A673 (cell line): Measurements from ENCODE around the gene SEMA6D. TPM values are rescaled to one million over a fixed set of nuclear protein-coding genes. Genes with fewer than 3 reads are reported as not detected.
A peak's percentile ranks its signal among the peaks of the same experiment; 100 is the strongest.

Experiments
- BruUV-seq: library from RNA; stranded (reverse); fragments of 400-500 nt; replicated peaks from 2 replicates; lab custom pipeline; 2021; lab: Mats Ljungman, UMichigan
- CTCF ChIA-PET: fragments of 300-600 bp; sonication (Branson Sonifier 250); formaldehyde crosslinking; loops from one replicate; lab custom pipeline; 2022; ENCODE audit warnings: antibody characterized with exemption; lab: Charles Lee
- POLR2A ChIA-PET: fragments of 300-600 bp; sonication (Branson Sonifier 250); formaldehyde crosslinking; loops from one replicate; lab custom pipeline; 2022; ENCODE audit warnings: antibody characterized with exemption; ENCODE audit not compliant: low non-redundant PET; lab: Charles Lee
- DNase-seq: peaks from one replicate; pipeline ENCODE4 v3.0.0-alpha.2; 2015; ENCODE audit warnings: low spot score
- H3K27ac ChIP-seq: fragments of 200-600 bp; sonication (generic); 2 replicates; pipeline ENCODE4 v1.5.1; 2016; ENCODE audit warnings: mixed run types, low read depth, mild to moderate bottlenecking, mixed read lengths, antibody characterized with exemption, low read length; ENCODE audit not compliant: poor library complexity, severe bottlenecking
- H3K27me3 ChIP-seq: fragments of 200-600 bp; sonication (generic); replicated peaks from 2 replicates; pipeline ENCODE4 v1.6.1; 2017; ENCODE audit warnings: mixed run types, low read depth, mild to moderate bottlenecking, mixed read lengths, antibody characterized with exemption, low read length; ENCODE audit not compliant: insufficient read depth, poor library complexity
- H3K36me3 ChIP-seq: fragments of 200-600 bp; sonication (generic); 2 replicates; pipeline ENCODE4 v1.6.1; 2016; ENCODE audit warnings: mixed run types, mild to moderate bottlenecking, mixed read lengths, antibody characterized with exemption, low read length; ENCODE audit not compliant: insufficient read depth, poor library complexity, severe bottlenecking
- H3K4me1 ChIP-seq: fragments of 200-600 bp; sonication (generic); 2 replicates; pipeline ENCODE4 v1.6.1; 2017; ENCODE audit warnings: mixed run types, mild to moderate bottlenecking, mixed read lengths, antibody characterized with exemption, low read length; ENCODE audit not compliant: insufficient read depth, poor library complexity, severe bottlenecking
- H3K4me3 ChIP-seq: fragments of 200-600 bp; sonication (generic); 2 replicates; pipeline ENCODE4 v1.5.1; 2016; ENCODE audit warnings: low read depth, mixed run types, mild to moderate bottlenecking, mixed read lengths, low read length; ENCODE audit not compliant: poor library complexity, severe bottlenecking
- H3K9me3 ChIP-seq: fragments of 200-600 bp; sonication (generic); 2 replicates; pipeline ENCODE4 v1.6.1; 2016; ENCODE audit warnings: mixed run types, low read depth, mild to moderate bottlenecking, mixed read lengths, antibody characterized with exemption, low read length; ENCODE audit not compliant: poor library complexity, severe bottlenecking
- CTCF ChIP-seq: fragments of 300-800, 200-600 bp; sonication (generic); conservative IDR thresholded peaks from 2 replicates; pipeline ENCODE4 v1.5.1; 2017; ENCODE audit warnings: low read depth, mild to moderate bottlenecking, antibody characterized with exemption, low read length, moderate library complexity, mixed read lengths
- EZH2 ChIP-seq: fragments of 200-600 bp; sonication (generic); IDR thresholded peaks from 2 replicates; pipeline ENCODE4 v1.6.1; 2017; ENCODE audit warnings: borderline replicate concordance, low read depth, mild to moderate bottlenecking, mixed read lengths, antibody characterized with exemption, low read length; ENCODE audit not compliant: poor library complexity, severe bottlenecking
- intact Hi-C: fragments of 100-400 bp; cut with micrococcal nuclease; formaldehyde crosslinking; loops from one replicate; pipeline ENCODE4 v1.10.0; 2022; ENCODE audit not compliant: unreplicated experiment
- total RNA-seq: library from RNA; stranded (reverse); gene quantifications from 2 replicates; pipeline ENCODE4 v1.2.3, GENCODE V29; 2021

SEMA6D gene
- total RNA-seq, 1 experiment from 2014 or later = 11.0 TPM

- no peaks in the 10 kb centered on the region for H3K27me3 ChIP-seq
- peak overlapping the region; percentile 76 for H3K4me3 ChIP-seq
- no peaks in the 10 kb centered on the region for H3K9me3 ChIP-seq
- TF ChIP-seq CTCF (no peak), EZH2 (no peak)
- ChIA-PET POLR2A (no interaction called here), CTCF (interaction anchor here (0.6 to 1.5 kb wide), 3 partner anchors 269 to 366 kb away, joined by 3 to 4 read pairs (median 4); no protein-coding TSS in a partner anchor)
- intact Hi-C loops = loop anchor here (2.0 to 10.0 kb wide), 5 partner anchors 60 to 566 kb away; no protein-coding TSS in a partner anchor
- peaks cover 37% of the 10 kb centered on the region for H3K4me1 ChIP-seq
- BruUV-seq = no TSS peak
- no peaks in the 10 kb centered on the region for H3K36me3 ChIP-seq
- DNase-seq = peak; percentile 49
- H3K27ac ChIP-seq = peak overlapping the region; percentile 49
Measured at GRCh38 chr15:47718497-47719437, 1.5 kb downstream of the SEMA6D start.

GRCh38 chr15:47719730-47720129 is 2.4 kb downstream of the SEMA6D start:
- Histone ChIP-seq H3K27ac (no peak overlapping the region), H3K4me1 (peaks cover 37% of the 10 kb centered on the region), H3K9me3 (no peaks in the 10 kb centered on the region), H3K4me3 (peak overlapping the region; percentile 76), H3K27me3 (no peaks in the 10 kb centered on the region), H3K36me3 (no peaks in the 10 kb centered on the region)
- DNase-seq = no peak
- intact Hi-C loops = loop anchor here (2.0 to 10.0 kb wide), 5 partner anchors 59 to 565 kb away; no protein-coding TSS in a partner anchor
- TF ChIP-seq CTCF = no peak
- TF ChIP-seq EZH2 = no peak
- POLR2A ChIA-PET = no interaction called here
- CTCF ChIA-PET = interaction anchor here (0.6 kb wide), 1 partner anchor 297 kb away, joined by 3 read pairs; no protein-coding TSS in a partner anchor
- BruUV-seq = no TSS peak

- ChIA-PET CTCF (no interaction called here), POLR2A (no interaction called here)
- intact Hi-C loops = no loop called here
- Histone ChIP-seq H3K9me3 (no peaks in the 10 kb centered on the region), H3K36me3 (no peaks in the 10 kb centered on the region), H3K4me1 (peaks cover 44% of the 10 kb centered on the region), H3K4me3 (no peak overlapping the region), H3K27ac (no peak overlapping the region), H3K27me3 (no peaks in the 10 kb centered on the region)
- TF ChIP-seq CTCF = no peak
- no peak for TF ChIP-seq EZH2
- DNase-seq = no peak
- no TSS peak for BruUV-seq
Measured at GRCh38 chr15:47720555-47720954, 3.2 kb downstream of the SEMA6D start.
